ELF-1 (cell line): ENCODE results near the gene TBC1D1.

ENCODE experiments used
- DNase-seq: peaks from one replicate; pipeline ENCODE4 v3.0.0-alpha.2; 2016; ENCODE audit warnings: low read depth, low spot score

TBC1D1 gene, protein sequence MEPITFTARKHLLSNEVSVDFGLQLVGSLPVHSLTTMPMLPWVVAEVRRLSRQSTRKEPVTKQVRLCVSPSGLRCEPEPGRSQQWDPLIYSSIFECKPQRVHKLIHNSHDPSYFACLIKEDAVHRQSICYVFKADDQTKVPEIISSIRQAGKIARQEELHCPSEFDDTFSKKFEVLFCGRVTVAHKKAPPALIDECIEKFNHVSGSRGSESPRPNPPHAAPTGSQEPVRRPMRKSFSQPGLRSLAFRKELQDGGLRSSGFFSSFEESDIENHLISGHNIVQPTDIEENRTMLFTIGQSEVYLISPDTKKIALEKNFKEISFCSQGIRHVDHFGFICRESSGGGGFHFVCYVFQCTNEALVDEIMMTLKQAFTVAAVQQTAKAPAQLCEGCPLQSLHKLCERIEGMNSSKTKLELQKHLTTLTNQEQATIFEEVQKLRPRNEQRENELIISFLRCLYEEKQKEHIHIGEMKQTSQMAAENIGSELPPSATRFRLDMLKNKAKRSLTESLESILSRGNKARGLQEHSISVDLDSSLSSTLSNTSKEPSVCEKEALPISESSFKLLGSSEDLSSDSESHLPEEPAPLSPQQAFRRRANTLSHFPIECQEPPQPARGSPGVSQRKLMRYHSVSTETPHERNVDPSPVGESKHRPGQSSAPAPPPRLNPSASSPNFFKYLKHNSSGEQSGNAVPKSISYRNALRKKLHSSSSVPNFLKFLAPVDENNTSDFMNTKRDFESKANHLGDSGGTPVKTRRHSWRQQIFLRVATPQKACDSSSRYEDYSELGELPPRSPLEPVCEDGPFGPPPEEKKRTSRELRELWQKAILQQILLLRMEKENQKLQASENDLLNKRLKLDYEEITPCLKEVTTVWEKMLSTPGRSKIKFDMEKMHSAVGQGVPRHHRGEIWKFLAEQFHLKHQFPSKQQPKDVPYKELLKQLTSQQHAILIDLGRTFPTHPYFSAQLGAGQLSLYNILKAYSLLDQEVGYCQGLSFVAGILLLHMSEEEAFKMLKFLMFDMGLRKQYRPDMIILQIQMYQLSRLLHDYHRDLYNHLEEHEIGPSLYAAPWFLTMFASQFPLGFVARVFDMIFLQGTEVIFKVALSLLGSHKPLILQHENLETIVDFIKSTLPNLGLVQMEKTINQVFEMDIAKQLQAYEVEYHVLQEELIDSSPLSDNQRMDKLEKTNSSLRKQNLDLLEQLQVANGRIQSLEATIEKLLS (N-terminal part only)

DNA sequence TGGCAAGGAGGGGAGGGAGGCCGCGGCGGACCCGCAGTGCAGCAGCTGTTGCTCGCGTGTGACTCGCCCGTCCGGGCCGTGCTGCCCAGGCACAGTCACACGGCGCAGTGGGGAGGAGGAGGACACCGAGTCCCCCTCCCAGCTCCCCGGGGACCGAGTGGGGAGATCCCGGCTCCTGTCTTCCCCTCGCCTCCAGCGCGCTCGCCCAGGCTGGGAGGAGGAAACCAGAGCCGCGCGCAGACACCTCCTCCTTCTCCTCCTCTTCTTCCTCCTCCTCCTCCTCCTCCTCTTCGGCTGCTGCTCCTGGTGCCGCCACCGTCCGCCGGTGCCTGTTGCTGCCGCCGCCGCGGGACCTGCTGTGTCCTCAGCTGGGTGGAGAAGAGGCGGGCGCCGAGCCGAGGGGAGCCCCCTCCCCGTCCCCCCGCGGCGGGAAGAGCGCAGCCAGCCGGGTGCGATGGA, at the start of gene TBC1D1:
Gene TBC1D1, plus strand, starts transcription at position 284 of the 459 bp plus-strand sequence. CDS start 11,012 bp downstream, outside the sequence.
- DNase-seq = peak; percentile 18

GRCh38 chr4:37844204-37844603, 46.7 kb upstream of the TBC1D1 start:
- DNase-seq = no peak

DNA sequence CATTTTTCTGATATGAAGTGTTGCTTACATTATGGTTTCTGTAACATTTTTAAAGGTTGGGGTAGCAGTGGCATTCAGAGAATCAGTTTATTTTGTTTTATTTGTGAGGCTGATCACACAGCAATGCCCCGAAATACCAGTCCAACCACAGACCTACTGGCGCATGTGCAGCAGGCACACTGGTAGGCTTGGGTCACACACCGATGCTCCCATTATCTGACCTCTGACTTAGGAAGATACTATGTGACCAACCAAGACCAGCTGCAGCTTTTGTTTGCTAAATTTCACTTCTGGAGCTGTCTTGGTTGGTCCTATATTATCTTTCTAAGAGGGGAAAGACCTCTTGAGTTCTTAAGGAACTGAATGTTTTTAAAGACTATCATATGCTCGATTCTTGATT, 45.7 kb upstream of the TBC1D1 start:
- DNase-seq = no peak

DNA sequence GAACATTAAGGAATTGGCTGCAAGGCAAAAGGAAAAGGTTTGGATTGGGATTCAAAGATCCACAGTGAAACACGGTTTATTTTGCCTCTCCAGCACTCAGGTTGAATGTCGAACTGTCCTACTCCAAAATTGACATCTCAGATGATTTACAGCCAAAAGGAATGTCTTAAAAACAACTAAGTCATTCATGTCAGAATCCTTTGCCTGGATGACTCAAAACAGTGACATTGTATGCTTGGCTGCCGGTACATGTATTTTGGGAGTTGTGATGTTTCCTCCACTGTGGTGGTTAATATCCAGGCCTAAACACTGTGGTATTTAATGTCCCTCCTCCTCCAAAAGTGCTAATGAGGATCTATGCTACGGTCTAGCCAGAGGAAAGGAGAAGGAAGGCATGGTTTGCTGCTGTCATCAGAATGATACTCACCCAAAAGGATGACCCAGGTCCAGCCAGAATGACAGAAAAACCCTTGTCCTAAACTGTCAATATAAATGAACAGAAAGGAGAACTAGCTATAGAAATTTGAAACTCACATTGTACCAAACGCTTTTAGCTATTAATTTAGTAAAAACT, 43.5 kb upstream of the TBC1D1 start:
- no peak for DNase-seq

DNA sequence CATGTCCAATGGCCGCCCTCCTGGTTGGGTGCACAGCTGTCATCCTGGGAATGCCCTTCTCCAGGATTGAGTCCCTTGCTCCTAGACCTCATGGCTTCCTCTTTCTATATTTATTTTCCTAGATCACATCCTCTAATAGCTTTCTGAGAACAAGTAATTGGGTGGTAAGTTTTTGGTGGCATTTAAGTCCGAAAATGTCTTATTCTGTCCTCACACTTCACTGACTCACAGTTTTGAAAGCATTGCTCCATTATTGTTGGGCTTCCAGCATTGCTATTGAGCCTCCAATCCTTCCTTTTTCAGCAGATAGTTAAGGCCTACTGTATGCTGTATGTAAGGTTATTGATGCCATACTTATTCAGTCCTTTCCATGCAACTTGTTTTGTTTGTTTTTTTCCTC, 38.5 kb upstream of the TBC1D1 start:
- DNase-seq = no peak

- DNase-seq = no peak
Measured at GRCh38 chr4:37858112-37858511, 32.8 kb upstream of the TBC1D1 start.

DNA sequence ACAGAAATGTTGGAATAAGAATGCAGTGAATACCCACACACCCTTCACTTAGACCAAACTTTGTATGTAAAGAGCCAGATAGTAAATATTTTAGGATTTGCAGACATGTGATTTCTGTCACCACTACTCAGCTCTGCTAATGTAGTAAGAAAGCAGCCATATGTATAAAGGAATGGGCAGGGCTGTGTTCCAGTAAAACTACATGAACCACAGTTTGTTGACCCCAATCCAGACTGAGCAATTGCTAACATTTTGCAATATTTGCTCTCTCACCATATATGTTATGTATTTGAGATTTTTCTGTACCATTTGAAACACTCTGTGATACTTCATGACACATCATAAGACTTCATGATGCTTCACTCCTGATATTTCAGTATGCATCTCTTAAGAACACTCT, 32.0 kb upstream of the TBC1D1 start:
- no peak for DNase-seq

GRCh38 chr4:37860266-37860665, 30.6 kb upstream of the TBC1D1 start:
- DNase-seq = no peak

- DNase-seq = no peak
Measured at GRCh38 chr4:37862961-37863360, 27.9 kb upstream of the TBC1D1 start.

GRCh38 chr4:37864786-37865185, 26.1 kb upstream of the TBC1D1 start:
- no peak for DNase-seq

GRCh38 chr4:37865450-37865849, 25.4 kb upstream of the TBC1D1 start:
- DNase-seq = no peak

GRCh38 chr4:37867102-37867501, 23.8 kb upstream of the TBC1D1 start:
- DNase-seq = no peak

DNA sequence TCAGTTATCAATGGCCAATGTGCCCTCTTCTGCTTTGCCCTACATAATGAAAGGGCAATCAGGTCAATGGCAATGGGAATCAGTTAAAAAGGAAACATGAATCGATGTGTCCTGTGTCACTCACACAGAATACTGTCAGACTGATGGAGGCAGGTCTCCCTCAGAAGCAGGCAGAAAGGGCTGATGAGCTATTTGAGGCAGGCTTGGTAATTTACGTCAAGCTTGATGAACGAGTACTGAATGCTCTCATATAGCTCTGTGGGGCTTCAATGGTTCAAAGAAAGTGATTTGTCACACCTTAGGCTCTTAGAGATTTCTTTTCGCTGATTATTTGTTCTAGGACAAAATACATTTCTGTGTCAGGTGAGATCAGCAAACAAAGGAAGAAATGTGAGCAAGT, 22.6 kb upstream of the TBC1D1 start:
- DNase-seq = no peak

GRCh38 chr4:37872310-37872988, 18.4 kb upstream of the TBC1D1 start:
- DNase-seq = no peak

- DNase-seq = no peak
Measured at GRCh38 chr4:37873386-37873785, 17.5 kb upstream of the TBC1D1 start.

GRCh38 chr4:37876156-37876555, 14.7 kb upstream of the TBC1D1 start:
- no peak for DNase-seq

DNA sequence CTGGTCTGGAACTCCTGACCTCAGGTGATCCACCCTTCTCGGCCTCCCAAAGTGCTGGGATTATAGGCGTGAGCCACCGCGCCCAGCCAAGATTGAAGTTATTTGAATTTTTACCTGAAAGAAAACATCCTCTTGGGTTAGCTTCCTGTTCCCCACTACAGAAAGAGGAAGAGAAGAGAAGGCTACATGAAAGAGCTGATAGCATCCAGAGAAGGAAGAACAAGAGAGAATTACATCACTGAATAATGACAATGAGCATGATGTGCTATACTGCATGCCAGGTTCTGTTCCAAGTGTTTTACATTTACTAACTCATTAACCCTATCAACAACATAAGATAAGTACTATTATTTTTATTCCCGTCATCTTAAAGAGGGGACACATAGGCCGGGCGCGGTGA, 11.5 kb upstream of the TBC1D1 start:
- DNase-seq = no peak

GRCh38 chr4:37881811-37882210, 9.1 kb upstream of the TBC1D1 start:
- no peak for DNase-seq

- DNase-seq = no peak
Measured at GRCh38 chr4:37882665-37883296, 8.1 kb upstream of the TBC1D1 start.

- DNase-seq = no peak
Measured at GRCh38 chr4:37884855-37885487, 5.9 kb upstream of the TBC1D1 start.
